HCT116 (cell line): Measurements from ENCODE around the gene RFX8. TPM values are rescaled to one million over a fixed set of nuclear protein-coding genes. Genes with fewer than 3 reads are reported as not detected.
A peak's percentile ranks its signal among the peaks of the same experiment; 100 is the strongest.

Experiments used
- ATAC-seq: fragments of 200-7000 bp; cut with Tn5 transposase; 2 replicates; pipeline ENCODE4 v1.9.1; 2020; ENCODE audit warnings: mild to moderate bottlenecking, moderate library complexity
- BruUV-seq: library from RNA; stranded (reverse); fragments of 400-500 nt; replicated peaks from 2 replicates; lab custom pipeline; 2021; lab: Mats Ljungman, UMichigan
- CTCF ChIA-PET: fragments of 300-600 bp; sonication (Branson Sonifier 250); formaldehyde crosslinking; loops from one replicate; lab custom pipeline; 2021; ENCODE audit warnings: antibody characterized with exemption; lab: Charles Lee
- POLR2A ChIA-PET: fragments of 300-600, 350-600 bp; sonication (Branson Sonifier 250); formaldehyde crosslinking; loops from one replicate; lab custom pipeline; 2021; ENCODE audit warnings: antibody characterized with exemption; lab: Charles Lee
- RAD21 ChIA-PET, 2 experiments: fragments of 300-600 bp; sonication (Branson Sonifier 250); formaldehyde crosslinking; loops; one replicate each; lab custom pipeline; 2023; ENCODE audit warnings: low total read pairs in 2 of 2; ENCODE audit not compliant: uncharacterized antibody in 2 of 2, unreplicated experiment in 2 of 2, low non-redundant PET in 1 of 2; lab: Charles Lee
- DNase-seq: peaks from one replicate; pipeline ENCODE4 v3.0.0-alpha.2; 2010; ENCODE audit warnings: low read depth, low spot score
- H2AFZ ChIP-seq: fragments of 200-600 bp; shearing (Covaris generic), sonication (generic); 2 replicates; pipeline ENCODE4 v1.6.1; 2017; ENCODE audit warnings: low read depth, mixed run types, mixed read lengths, antibody characterized with exemption, low read length; ENCODE audit not compliant: poor library complexity, severe bottlenecking
- H3K27ac ChIP-seq: 2 replicates; pipeline ENCODE4 v1.5.1; 2012; ENCODE audit warnings: low read depth, low read length
- H3K27me3 ChIP-seq: fragments of 200-600 bp; sonication (generic); 2 replicates; pipeline ENCODE4 v1.6.1; 2016; ENCODE audit warnings: mixed run types, low read length, mixed read lengths; ENCODE audit not compliant: insufficient read depth
- H3K36me3 ChIP-seq, 2 experiments: fragments of 200-500 bp in 1 of 2; fragments of 200-600 bp in 1 of 2; sonication (Bioruptor generic) in 1 of 2; sonication (generic) in 1 of 2; 2 replicates each; pipeline versions ENCODE4 v1.5.1 to v1.6.1; 2014 to 2016; ENCODE audit warnings: low read length in 2 of 2, inconsistent platforms in 1 of 2, mixed read lengths in 1 of 2, mixed run types in 1 of 2; ENCODE audit not compliant: insufficient read depth in 2 of 2, control insufficient read depth in 1 of 2
- H3K4me1 ChIP-seq, 2 experiments: fragments of 200-600 bp in 1 of 2; sonication (generic) in 1 of 2; 2 replicates each; pipeline versions ENCODE4 v1.5.1 to v1.6.1; 2012 to 2017; ENCODE audit warnings: low read length in 2 of 2, inconsistent platforms in 1 of 2, mild to moderate bottlenecking in 1 of 2, mixed read lengths in 1 of 2, mixed run types in 1 of 2, moderate library complexity in 1 of 2; ENCODE audit not compliant: insufficient read depth in 2 of 2, control insufficient read depth in 1 of 2
- H3K4me2 ChIP-seq: fragments of 200-600 bp; sonication (generic); 2 replicates; pipeline ENCODE4 v1.6.1; 2017; ENCODE audit warnings: mixed run types, low read length, mixed read lengths
- H3K4me3 ChIP-seq, 2 experiments: fragments of 200-600 bp in 1 of 2; sonication (generic) in 1 of 2; replicated peaks in 1 of 2; 2 replicates each; pipeline ENCODE4 v1.5.1; 2011 to 2016; ENCODE audit warnings: low read length in 2 of 2, control low read depth in 1 of 2, low read depth in 1 of 2, mild to moderate bottlenecking in 1 of 2, mixed read lengths in 1 of 2, mixed run types in 1 of 2
- H3K79me2 ChIP-seq: fragments of 200-600 bp; sonication (generic); 2 replicates; pipeline ENCODE4 v1.6.1; 2017; ENCODE audit warnings: mild to moderate bottlenecking, mixed run types, low read length, moderate library complexity, mixed read lengths; ENCODE audit not compliant: insufficient read depth
- H3K9ac ChIP-seq: fragments of 200-600 bp; sonication (generic); 2 replicates; pipeline ENCODE4 v1.6.1; 2016; ENCODE audit warnings: low read length, mixed read lengths
- H3K9me2 ChIP-seq: fragments of 200-600 bp; sonication (generic), shearing (Covaris generic); 2 replicates; pipeline ENCODE4 v1.6.1; 2017; ENCODE audit warnings: mixed run types, mild to moderate bottlenecking, moderate library complexity; ENCODE audit not compliant: insufficient read depth
- H3K9me3 ChIP-seq, 2 experiments: fragments of 200-500 bp in 1 of 2; fragments of 200-600 bp in 1 of 2; sonication (Bioruptor generic) in 1 of 2; sonication (generic) in 1 of 2; 2 replicates each; pipeline ENCODE4 v1.6.1; 2014 to 2017; ENCODE audit warnings: low read length in 2 of 2, mixed read lengths in 2 of 2, inconsistent platforms in 1 of 2, low read depth in 1 of 2, mild to moderate bottlenecking in 1 of 2, mixed run types in 1 of 2, moderate library complexity in 1 of 2; ENCODE audit not compliant: control insufficient read depth in 1 of 2, insufficient read depth in 1 of 2
- H4K20me1 ChIP-seq: fragments of 200-600 bp; sonication (generic), shearing (Covaris generic); 2 replicates; pipeline ENCODE4 v1.6.1; 2017; ENCODE audit warnings: mixed run types, mild to moderate bottlenecking, moderate library complexity; ENCODE audit not compliant: insufficient read depth
- EGR1 ChIP-seq: IDR thresholded peaks from 2 replicates; pipeline ENCODE4 v1.6.1; 2012; ENCODE audit warnings: low read depth
- FOSL1 ChIP-seq: IDR thresholded peaks from 2 replicates; pipeline ENCODE4 v1.6.1; 2012; ENCODE audit warnings: low read depth
- POLR2A ChIP-seq: IDR thresholded peaks from 2 replicates; pipeline ENCODE4 v1.7.0; 2011; ENCODE audit warnings: borderline replicate concordance; ENCODE audit not compliant: insufficient read depth, insufficient read length; ENCODE audit errors: extremely low read depth
- RAD21 ChIP-seq: IDR thresholded peaks from 2 replicates; pipeline ENCODE4 v1.6.1; 2012; ENCODE audit warnings: low read depth, mild to moderate bottlenecking
- SRF ChIP-seq: IDR thresholded peaks from 2 replicates; pipeline ENCODE4 v1.6.1; 2012; ENCODE audit warnings: low read depth
- YY1 ChIP-seq: IDR thresholded peaks from 2 replicates; pipeline ENCODE4 v1.6.1; 2011; ENCODE audit warnings: low read length, low read depth, moderate library complexity, mild to moderate bottlenecking; ENCODE audit not compliant: insufficient replicate concordance; ENCODE audit errors: extremely low read depth
- intact Hi-C: fragments of 100-400 bp; cut with micrococcal nuclease; formaldehyde crosslinking; loops from 2 replicates; pipeline ENCODE4 v1.10.0; 2022
- total RNA-seq: library from RNA; stranded (reverse); gene quantifications from one replicate; pipeline ENCODE4 v1.2.1, GENCODE V29; 2021; ENCODE audit not compliant: unreplicated experiment
- TF ChIP-seq, protein P1 (sequence below), 3 experiments: fragments of 200-600 bp in 1 of 3; sonication (generic) in 1 of 3; IDR thresholded peaks in 2 of 3; conservative IDR thresholded peaks in 1 of 3; 2 replicates each; pipeline ENCODE4 v1.5.1; 2012 to 2017; ENCODE audit warnings: low read depth in 2 of 3, low read length in 2 of 3, antibody characterized with exemption in 1 of 3, borderline replicate concordance in 1 of 3, control low read depth in 1 of 3, mild to moderate bottlenecking in 1 of 3, mixed read lengths in 1 of 3, mixed run types in 1 of 3, moderate library complexity in 1 of 3; ENCODE audit not compliant: insufficient read depth in 1 of 3

RFX8 gene
- total RNA-seq, 1 experiment from 2014 or later, result not detected

DNA sequence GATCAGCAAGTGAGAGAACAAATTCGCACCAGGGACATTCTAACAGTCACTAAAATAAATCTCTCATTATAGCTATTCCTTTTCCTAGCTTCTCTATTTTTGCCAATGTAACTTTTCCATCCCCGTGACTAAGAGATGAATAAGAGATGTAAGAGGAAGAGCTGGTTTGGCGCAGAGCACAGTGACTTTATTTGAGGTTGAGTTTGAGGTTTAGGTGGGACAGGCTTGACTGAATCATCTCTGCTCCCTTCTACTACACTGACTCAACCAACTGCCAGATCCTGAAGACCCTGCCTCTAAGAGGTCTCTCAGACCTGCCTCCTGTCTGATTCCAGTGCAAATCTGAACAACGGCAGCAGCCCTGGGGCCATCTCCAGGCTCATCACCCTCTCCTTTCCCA, 28.0 kb downstream of the RFX8 start:
- no peaks in the 10 kb centered on the region; a peak in 2 of 4 replicates for H3K4me1 ChIP-seq
- POLR2A ChIA-PET, result no interaction called here
- no peaks in the 10 kb centered on the region for H3K27me3 ChIP-seq
- RAD21 ChIA-PET, result no interaction called here
- H4K20me1 ChIP-seq, result no peaks in the 10 kb centered on the region
- no peak overlapping the region for H3K4me3 ChIP-seq
- no peaks in the 10 kb centered on the region for H3K36me3 ChIP-seq
- CTCF ChIA-PET, result no interaction called here
- ATAC-seq, result no peak
- no peak overlapping the region for H2AFZ ChIP-seq
- H3K9me2 ChIP-seq, result no peaks in the 10 kb centered on the region
- no peak overlapping the region for H3K9ac ChIP-seq
- 0 out of 2 replicates have a peak, but pooled peaks have one; percentile 10 for TF ChIP-seq FOSL1
- no peak for TF ChIP-seq YY1
- TF ChIP-seq, all 23 proteins: peak for 1
- no TSS peak for BruUV-seq
- no peak overlapping the region for H3K4me2 ChIP-seq
- DNase-seq, result no peak
- H3K79me2 ChIP-seq, result no peaks in the 10 kb centered on the region
- intact Hi-C loops, result no loop called here
- H3K9me3 ChIP-seq, result no peaks in the 10 kb centered on the region
- H3K27ac ChIP-seq, result no peak overlapping the region

DNA sequence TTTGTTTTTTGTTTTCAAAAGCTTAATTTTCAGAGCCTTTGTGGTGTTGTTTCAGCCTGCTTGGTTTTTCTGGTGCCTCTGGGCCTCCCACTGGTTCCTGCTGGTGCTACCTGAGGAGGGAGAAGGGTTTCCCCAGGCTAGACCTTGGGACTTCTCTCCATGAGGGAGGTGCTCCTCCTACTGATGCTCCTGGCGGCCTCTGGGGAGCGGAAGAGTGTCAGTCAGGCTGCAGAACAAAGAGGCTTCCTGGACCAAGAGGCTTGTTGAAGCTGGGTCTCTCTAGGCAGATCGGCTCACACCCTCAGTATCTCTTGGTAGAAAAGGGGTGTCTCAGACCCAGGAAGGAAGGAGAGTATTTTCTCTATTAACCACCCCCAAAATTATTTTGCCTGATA, 32.2 kb downstream of the RFX8 start:
- ChIA-PET POLR2A (no interaction called here), RAD21 (no interaction called here), CTCF (no interaction called here)
- no peaks in the 10 kb centered on the region for H3K36me3 ChIP-seq
- intact Hi-C loops, result no loop called here
- no peaks in the 10 kb centered on the region for H3K9me3 ChIP-seq
- no peak for TF ChIP-seq POLR2A
- peak; percentile 52 for TF ChIP-seq RAD21
- TF ChIP-seq EGR1, result no peak
- TF ChIP-seq SRF, result no peak
- TF ChIP-seq, protein P1, sequence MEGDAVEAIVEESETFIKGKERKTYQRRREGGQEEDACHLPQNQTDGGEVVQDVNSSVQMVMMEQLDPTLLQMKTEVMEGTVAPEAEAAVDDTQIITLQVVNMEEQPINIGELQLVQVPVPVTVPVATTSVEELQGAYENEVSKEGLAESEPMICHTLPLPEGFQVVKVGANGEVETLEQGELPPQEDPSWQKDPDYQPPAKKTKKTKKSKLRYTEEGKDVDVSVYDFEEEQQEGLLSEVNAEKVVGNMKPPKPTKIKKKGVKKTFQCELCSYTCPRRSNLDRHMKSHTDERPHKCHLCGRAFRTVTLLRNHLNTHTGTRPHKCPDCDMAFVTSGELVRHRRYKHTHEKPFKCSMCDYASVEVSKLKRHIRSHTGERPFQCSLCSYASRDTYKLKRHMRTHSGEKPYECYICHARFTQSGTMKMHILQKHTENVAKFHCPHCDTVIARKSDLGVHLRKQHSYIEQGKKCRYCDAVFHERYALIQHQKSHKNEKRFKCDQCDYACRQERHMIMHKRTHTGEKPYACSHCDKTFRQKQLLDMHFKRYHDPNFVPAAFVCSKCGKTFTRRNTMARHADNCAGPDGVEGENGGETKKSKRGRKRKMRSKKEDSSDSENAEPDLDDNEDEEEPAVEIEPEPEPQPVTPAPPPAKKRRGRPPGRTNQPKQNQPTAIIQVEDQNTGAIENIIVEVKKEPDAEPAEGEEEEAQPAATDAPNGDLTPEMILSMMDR (IDR thresholded peaks at IDR 0.05 in 2 of 3, conservative IDR thresholded peaks at IDR 0.05 in 1 of 3; ENCODE audit: borderline replicate concordance in 1 of 3, insufficient read depth in 1 of 3, low read depth in 2 of 3, low read length in 2 of 3), result peak; percentile 9 to 36 (median 21); a peak in 3 of 6 replicates
- ATAC-seq, result peak; percentile 96
- H3K79me2 ChIP-seq, result no peaks in the 10 kb centered on the region
- H3K9me2 ChIP-seq, result no peaks in the 10 kb centered on the region
- H3K27ac ChIP-seq, result no peak overlapping the region
- no TSS peak for BruUV-seq
- H3K4me2 ChIP-seq, result no peak overlapping the region
- H3K4me3 ChIP-seq, result no peak overlapping the region
- H3K9ac ChIP-seq, result no peak overlapping the region
- H2AFZ ChIP-seq, result peak overlapping the region; percentile 45
- no peaks in the 10 kb centered on the region; a peak in 2 of 4 replicates for H3K4me1 ChIP-seq
- no peaks in the 10 kb centered on the region for H4K20me1 ChIP-seq
- H3K27me3 ChIP-seq, result no peaks in the 10 kb centered on the region
- DNase-seq, result peak; percentile 12
